IMR-90 (cell line): Measurements from ENCODE around the gene PGS1. TPM values are rescaled to one million over a fixed set of nuclear protein-coding genes. Genes with fewer than 3 reads are reported as not detected.

Experiments used
- ATAC-seq: fragments of 200-7000 bp; cut with Tn5 transposase; 2 replicates; pipeline ENCODE4 v1.9.1; 2020; ENCODE audit warnings: low read depth, mild to moderate bottlenecking, moderate library complexity
- BruUV-seq: library from RNA; stranded (reverse); fragments of 400-500 nt; replicated peaks from 2 replicates; lab custom pipeline; 2021; lab: Mats Ljungman, UMichigan
- CTCF ChIA-PET: fragments of 300-600 bp; formaldehyde crosslinking; extraction: SDS; loops from one replicate; lab custom pipeline; 2021; ENCODE audit warnings: antibody characterized with exemption; lab: Yijun Ruan, JAX
- POLR2A ChIA-PET: fragments of 300-600 bp; sonication (Branson Sonifier 250); formaldehyde crosslinking; loops from one replicate; lab custom pipeline; 2022; ENCODE audit warnings: antibody characterized with exemption; ENCODE audit not compliant: unreplicated experiment; lab: Charles Lee
- DNase-seq: peaks from one replicate; pipeline ENCODE4 v3.0.0; 2013
- H2AFZ ChIP-seq: replicated peaks from 2 replicates; pipeline ENCODE3; 2013; ENCODE audit warnings: low read length, mild to moderate bottlenecking; ENCODE audit not compliant: poor library complexity
- H2AK5ac ChIP-seq: 2 replicates; pipeline ENCODE4 v1.6.1; 2013; ENCODE audit warnings: low read depth, low read length, inconsistent platforms
- H2AK9ac ChIP-seq: replicated peaks from 2 replicates; pipeline ENCODE3; 2013; ENCODE audit warnings: mild to moderate bottlenecking, low read depth, low read length, moderate library complexity; ENCODE audit not compliant: poor library complexity
- H2BK120ac ChIP-seq: 2 replicates; pipeline ENCODE4 v1.6.1; 2013; ENCODE audit warnings: low read depth, low read length, inconsistent platforms
- H2BK15ac ChIP-seq: 3 replicates; pipeline ENCODE4 v1.6.1; 2013; ENCODE audit warnings: low read depth, low read length, inconsistent platforms
- H2BK20ac ChIP-seq: 2 replicates; pipeline ENCODE4 v1.6.1; 2013; ENCODE audit warnings: low read depth, mild to moderate bottlenecking, inconsistent platforms, low read length, moderate library complexity
- H2BK5ac ChIP-seq: 2 replicates; pipeline ENCODE4 v1.6.1; 2013; ENCODE audit warnings: mild to moderate bottlenecking, low read depth, low read length, inconsistent platforms; ENCODE audit not compliant: poor library complexity, severe bottlenecking
- H3K14ac ChIP-seq: replicated peaks from 2 replicates; pipeline ENCODE4 v1.6.1; 2013; ENCODE audit warnings: low read depth, low read length, inconsistent platforms
- H3K18ac ChIP-seq: 2 replicates; pipeline ENCODE4 v1.6.1; 2013; ENCODE audit warnings: low read depth, low read length, control low read depth
- H3K23ac ChIP-seq: 2 replicates; pipeline ENCODE4 v1.6.1; 2013; ENCODE audit warnings: low read depth, low read length, inconsistent platforms
- H3K27ac ChIP-seq: 2 replicates; pipeline ENCODE4 v1.5.1; 2013; ENCODE audit warnings: mild to moderate bottlenecking, control low read depth, low read length; ENCODE audit not compliant: insufficient read depth
- H3K27me3 ChIP-seq: 2 replicates; pipeline ENCODE4 v1.6.1; 2013; ENCODE audit warnings: low read length; ENCODE audit not compliant: control insufficient read depth, insufficient read depth
- H3K36me3 ChIP-seq: 2 replicates; pipeline ENCODE4 v1.6.1; 2013; ENCODE audit warnings: low read length, mixed read lengths; ENCODE audit not compliant: control insufficient read depth, insufficient read depth
- H3K4ac ChIP-seq: 2 replicates; pipeline ENCODE4 v1.6.1; 2013; ENCODE audit warnings: low read depth, low read length, inconsistent platforms
- H3K4me1 ChIP-seq: 2 replicates; pipeline ENCODE4 v1.6.1; 2013; ENCODE audit warnings: low read length, mixed read lengths; ENCODE audit not compliant: control insufficient read depth, insufficient read depth
- H3K4me2 ChIP-seq: 2 replicates; pipeline ENCODE4 v1.6.1; 2013; ENCODE audit warnings: low read depth, mild to moderate bottlenecking, control low read depth, low read length, moderate library complexity
- H3K4me3 ChIP-seq: 2 replicates; pipeline ENCODE4 v1.5.1; 2013; ENCODE audit warnings: low read depth, mild to moderate bottlenecking, control low read depth, low read length, moderate library complexity; ENCODE audit not compliant: insufficient read depth
- H3K56ac ChIP-seq: 2 replicates; pipeline ENCODE4 v1.6.1; 2013; ENCODE audit warnings: low read length, inconsistent platforms; ENCODE audit not compliant: insufficient read depth; ENCODE audit errors: extremely low read depth
- H3K79me1 ChIP-seq, 2 experiments: 2 replicates each; pipeline ENCODE4 v1.6.1; 2013; ENCODE audit warnings: low read length in 2 of 2, inconsistent platforms in 1 of 2, low read depth in 1 of 2
- H3K9ac ChIP-seq: 2 replicates; pipeline ENCODE4 v1.6.1; 2013; ENCODE audit warnings: low read depth, low read length, control low read depth
- H3K9me1 ChIP-seq: 2 replicates; pipeline ENCODE4 v1.6.1; 2013; ENCODE audit warnings: low read length, inconsistent platforms; ENCODE audit not compliant: insufficient read depth
- H3K9me3 ChIP-seq: 2 replicates; pipeline ENCODE4 v1.6.1; 2013; ENCODE audit warnings: low read length; ENCODE audit not compliant: control insufficient read depth, insufficient read depth
- H4K20me1 ChIP-seq: 2 replicates; pipeline ENCODE4 v1.6.1; 2013; ENCODE audit warnings: low read length, inconsistent platforms; ENCODE audit not compliant: insufficient read depth
- H4K5ac ChIP-seq: 2 replicates; pipeline ENCODE4 v1.6.1; 2013; ENCODE audit warnings: mild to moderate bottlenecking, low read depth, low read length, control low read depth
- H4K8ac ChIP-seq, 2 experiments: 2 replicates each; pipeline ENCODE4 v1.6.1; 2013; ENCODE audit warnings: low read depth in 2 of 2, low read length in 2 of 2, control low read depth in 1 of 2, inconsistent platforms in 1 of 2
- H4K91ac ChIP-seq: 2 replicates; pipeline ENCODE4 v1.6.1; 2013; ENCODE audit warnings: low read depth, low read length, inconsistent platforms; ENCODE audit not compliant: insufficient read depth
- CEBPB ChIP-seq: IDR thresholded peaks from 2 replicates; pipeline ENCODE4 v1.6.1; 2012; ENCODE audit warnings: low read depth, low read length, improper control_type of control experiment
- CHD1 ChIP-seq: IDR thresholded peaks from 2 replicates; pipeline ENCODE4 v1.6.1; 2012; ENCODE audit warnings: low read depth, low read length, improper control_type of control experiment
- CTCF ChIP-seq: conservative IDR thresholded peaks from 2 replicates; pipeline ENCODE4 v1.5.1; 2012; ENCODE audit warnings: mild to moderate bottlenecking, low read depth, low read length, improper control_type of control experiment
- FOS ChIP-seq: fragments of 150-350 bp; IDR thresholded peaks from 2 replicates; pipeline ENCODE4 v1.6.1; 2016; ENCODE audit warnings: low read depth, low read length
- MAFK ChIP-seq: IDR thresholded peaks from 2 replicates; pipeline ENCODE4 v1.6.1; 2012; ENCODE audit warnings: low read depth, low read length, improper control_type of control experiment
- MAZ ChIP-seq: IDR thresholded peaks from 2 replicates; pipeline ENCODE4 v1.6.1; 2012; ENCODE audit warnings: low read depth, mild to moderate bottlenecking, low read length, improper control_type of control experiment, moderate library complexity, borderline replicate concordance
- MXI1 ChIP-seq: IDR thresholded peaks from 2 replicates; pipeline ENCODE4 v1.6.1; 2012; ENCODE audit warnings: low read depth, mild to moderate bottlenecking, low read length, moderate library complexity, borderline replicate concordance
- NFE2L2 ChIP-seq: fragments of 150-350 bp; IDR thresholded peaks from 2 replicates; pipeline ENCODE4 v1.6.1; 2016; ENCODE audit warnings: low read depth, mild to moderate bottlenecking, low read length
- POLR2A ChIP-seq: IDR thresholded peaks from 2 replicates; pipeline ENCODE4 v1.6.1; 2012; ENCODE audit warnings: mild to moderate bottlenecking, low read depth, low read length
- RAD21 ChIP-seq: IDR thresholded peaks from 2 replicates; pipeline ENCODE4 v1.6.1; 2012; ENCODE audit warnings: low read length, improper control_type of control experiment
- RCOR1 ChIP-seq: IDR thresholded peaks from 2 replicates; pipeline ENCODE4 v1.6.1; 2012; ENCODE audit warnings: mild to moderate bottlenecking, low read length, improper control_type of control experiment; ENCODE audit not compliant: insufficient replicate concordance
- RFX5 ChIP-seq: IDR thresholded peaks from 2 replicates; pipeline ENCODE4 v1.8.0; 2012; ENCODE audit warnings: low read depth, mild to moderate bottlenecking, low read length, moderate library complexity
- SMC3 ChIP-seq: fragments of 150-350 bp; IDR thresholded peaks from 2 replicates; pipeline ENCODE4 v1.6.1; 2016; ENCODE audit warnings: low read depth, mild to moderate bottlenecking, antibody characterized with exemption, low read length, moderate library complexity
- USF2 ChIP-seq: fragments of 150-350 bp; IDR thresholded peaks from 2 replicates; pipeline ENCODE4 v1.6.1; 2017; ENCODE audit warnings: mild to moderate bottlenecking, antibody characterized with exemption, low read length, low read depth
- WGBS, 2 experiments: methylation state at CpG; one replicate each; pipeline versions ENCODE4 v1.1.5 to v1.1.7; 2013; ENCODE audit warnings: missing lambda C conversion rate in 2 of 2; ENCODE audit not compliant: insufficient read length in 1 of 2; ENCODE audit errors: extremely low coverage in 2 of 2; 5-methylcytosine and 5-hydroxymethylcytosine counted together
- dilution Hi-C: fragments of 300-500 bp; cut with HindIII; formaldehyde crosslinking; loops from one replicate; pipeline ENCODE4 v1.14.3; 2018; ENCODE audit warnings: low sequenced_read_pairs; ENCODE audit not compliant: unreplicated experiment
- in situ Hi-C: fragments of 300-500 bp; cut with MboI; formaldehyde crosslinking; loops from 3 replicates; pipeline ENCODE4 v1.14.3; 2019; ENCODE audit warnings: low sequenced_read_pairs, inconsistent platforms, mixed read lengths
- intact Hi-C: fragments of 100-400 bp; cut with micrococcal nuclease; formaldehyde crosslinking; loops from 2 replicates; pipeline ENCODE4 v1.10.0; 2022
- polyA plus RNA-seq, 3 experiments: library from polyadenylated mRNA; depleted of rRNA; stranded (reverse); fragments of >200 nt; gene quantifications; 2 replicates each; pipeline ENCODE4 v1.2.3, GENCODE V29; 2012; ENCODE audit warnings: low replicate concordance in 1 of 3
- total RNA-seq: library from RNA; depleted of rRNA; stranded (reverse); fragments of >200 nt; gene quantifications from 2 replicates; pipeline ENCODE4 v1.2.3, GENCODE V29; 2012

The PGS1 gene
- total and polyA plus RNA-seq, 2 of the 4 experiments (the other 2 are of a cell fraction) = 18.5 to 43.2 TPM

- no peak for TF ChIP-seq FOS
- no peak for TF ChIP-seq MXI1
Observed at GRCh38 chr17:78421534-78422266, 43.3 kb downstream of the PGS1 start (continued).

GRCh38 chr17:78422267-78422605, 43.8 kb downstream of the PGS1 start:
- Histone ChIP-seq H3K4me1 (peaks cover 7% of the 10 kb centered on the region; the same call in 1 of the 2 replicates), H3K4ac (no peak overlapping the region), H2AK5ac (no peak overlapping the region), H3K56ac (no peak overlapping the region), H3K4me2 (no peak overlapping the region), H3K27ac (no peak overlapping the region), H2BK15ac (no peak overlapping the region), H3K9ac (no peak overlapping the region), H4K8ac (no peak overlapping the region), H2BK5ac (no peak overlapping the region), H3K23ac (no peak overlapping the region), H3K9me3 (no peaks in the 10 kb centered on the region), H3K14ac (no peak overlapping the region), H2BK20ac (no peak overlapping the region), H3K79me1 (peaks cover 9 to 65% of the 10 kb centered on the region in 2 experiments), H3K9me1 (no peaks in the 10 kb centered on the region), H4K20me1 (peaks cover 12% of the 10 kb centered on the region; the same call in 1 of the 2 replicates), H3K27me3 (no peaks in the 10 kb centered on the region), H2AFZ (no peak overlapping the region), H4K91ac (no peak overlapping the region), H2AK9ac (peak overlapping the region; percentile 6), H3K36me3 (peaks cover 58% of the 10 kb centered on the region), H3K18ac (no peak overlapping the region), H2BK120ac (no peak overlapping the region), H3K4me3 (no peak overlapping the region), H4K5ac (no peak overlapping the region)
- dilution Hi-C loops (no loop called here), in situ Hi-C loops (loop anchor here (10.0 kb wide), 2 partner anchors 127 to 307 kb away; no protein-coding TSS in a partner anchor), intact Hi-C loops (loop anchor here (1.0 kb wide), 3 partner anchors 62 to 171 kb away; partner anchors contain the start of gene SOCS3)
- ChIA-PET POLR2A (no interaction called here), CTCF (interaction anchor here (0.6 to 2.2 kb wide), 8 partner anchors 26 to 1647 kb away, joined by 3 to 11 read pairs (median 4); no protein-coding TSS in a partner anchor)
- no TSS peak for BruUV-seq
- no peak for ATAC-seq
- 93% methylated on average over 2 of the region's 8 CpGs; no CpG with 5 or more reads in 1 of the 2 experiments for WGBS, 2 experiments
- DNase-seq = no peak
- TF ChIP-seq FOS (no peak), RCOR1 (no peak), CTCF (no peak), RAD21 (no peak), CHD1 (no peak), NFE2L2 (no peak), RFX5 (no peak), POLR2A (no peak), MXI1 (no peak), MAFK (no peak), SMC3 (no peak), CEBPB (no peak), MAZ (no peak), USF2 (no peak)
